Activated CD4-positive, alpha-beta T cell treated with anti-CD3 and anti-CD28 coated beads, Interleukin-2, amount 10 ng/mL, durations not matched to agents 7 days and 5 days (primary cell): ENCODE results near the gene RDH5. TPM values are rescaled to one million over a fixed set of nuclear protein-coding genes. Genes with fewer than 3 reads are reported as not detected.

Experiments used
- CTCF ChIA-PET: fragments of 350-600 bp; sonication (Branson Sonifier 250); formaldehyde crosslinking; loops from one replicate; lab custom pipeline; 2021; ENCODE audit warnings: antibody characterized with exemption; lab: Charles Lee
- POLR2A ChIA-PET: fragments of 350-600 bp; sonication (Branson Sonifier 250); formaldehyde crosslinking; loops from one replicate; lab custom pipeline; 2021; ENCODE audit warnings: antibody characterized with exemption; lab: Charles Lee
- DNase-seq: peaks from one replicate; pipeline ENCODE4 v3.0.0-alpha.2; 2020
- H3K27ac Mint-ChIP-seq: one replicate; pipeline ENCODE4 v1.8.0; 2021; ENCODE audit warnings: mild to moderate bottlenecking, moderate library complexity, mixed read lengths
- H3K27me3 Mint-ChIP-seq: one replicate; pipeline ENCODE4 v1.8.0; 2021; ENCODE audit warnings: mixed read lengths
- H3K36me3 Mint-ChIP-seq: one replicate; pipeline ENCODE4 v1.8.0; 2021; ENCODE audit warnings: low read depth, mixed read lengths
- H3K4me1 Mint-ChIP-seq: one replicate; pipeline ENCODE4 v1.8.0; 2021; ENCODE audit warnings: mixed read lengths
- H3K4me3 Mint-ChIP-seq: one replicate; pipeline ENCODE4 v1.8.0; 2021; ENCODE audit warnings: mild to moderate bottlenecking, moderate library complexity, mixed read lengths
- H3K9me3 Mint-ChIP-seq: one replicate; pipeline ENCODE4 v1.8.0; 2021; ENCODE audit warnings: mixed read lengths
- total RNA-seq, 2 experiments: library from RNA; stranded (reverse); gene quantifications; one replicate each; pipeline ENCODE4 v1.2.3, GENCODE V29; 2021

The RDH5 gene
- total RNA-seq, 2 experiments from 2014 or later, result 23.3 to 25.8 TPM

GRCh38 chr12:55686366-55687010, 33.7 kb upstream of the RDH5 start:
- H3K36me3 Mint-ChIP-seq, result no peaks in the 10 kb centered on the region
- no peak overlapping the region for H3K4me3 Mint-ChIP-seq
- H3K27ac Mint-ChIP-seq, result no peak overlapping the region
- no peaks in the 10 kb centered on the region for H3K4me1 Mint-ChIP-seq
- ChIA-PET POLR2A (no interaction called here), CTCF (no interaction called here)
- H3K9me3 Mint-ChIP-seq, result no peaks in the 10 kb centered on the region
- H3K27me3 Mint-ChIP-seq, result peaks cover 9% of the 10 kb centered on the region
- no peak for DNase-seq

- no peak for DNase-seq
- H3K4me3 Mint-ChIP-seq, result no peak overlapping the region
These were observed 32.4 kb upstream of the RDH5 start for GRCh38 chr12:55687746-55688145.

GRCh38 chr12:55688716-55689655, 31.2 kb upstream of the RDH5 start:
- ChIA-PET CTCF (interaction anchor here (1.1 to 1.5 kb wide), 2 partner anchors 17 to 45 kb away, joined by 3 read pairs; no protein-coding TSS in a partner anchor), POLR2A (no interaction called here)
- no peaks in the 10 kb centered on the region for H3K9me3 Mint-ChIP-seq
- no peak for DNase-seq
- no peaks in the 10 kb centered on the region for H3K36me3 Mint-ChIP-seq
- H3K4me1 Mint-ChIP-seq, result no peaks in the 10 kb centered on the region
- H3K4me3 Mint-ChIP-seq, result no peak overlapping the region
- no peaks in the 10 kb centered on the region for H3K27me3 Mint-ChIP-seq
- H3K27ac Mint-ChIP-seq, result no peak overlapping the region

More at GRCh38 chr12:55687746-55688145, 32.4 kb upstream of the RDH5 start:
- Mint-ChIP-seq H3K27me3 (peaks cover 3% of the 10 kb centered on the region), H3K36me3 (no peaks in the 10 kb centered on the region), H3K4me1 (no peaks in the 10 kb centered on the region), H3K9me3 (no peaks in the 10 kb centered on the region), H3K27ac (no peak overlapping the region)
- POLR2A ChIA-PET, result no interaction called here
- CTCF ChIA-PET, result interaction anchor here (1.5 kb wide), 1 partner anchor 18 kb away, joined by 3 read pairs; no protein-coding TSS in a partner anchor

GRCh38 chr12:55692631-55693322, 27.4 kb upstream of the RDH5 start:
- Mint-ChIP-seq H3K27ac (no peak overlapping the region), H3K4me3 (no peak overlapping the region), H3K4me1 (no peaks in the 10 kb centered on the region), H3K36me3 (no peaks in the 10 kb centered on the region), H3K9me3 (no peaks in the 10 kb centered on the region), H3K27me3 (no peaks in the 10 kb centered on the region)
- DNase-seq, result no peak
- POLR2A ChIA-PET, result no interaction called here
- CTCF ChIA-PET, result no interaction called here

GRCh38 chr12:55693323-55694187, 26.6 kb upstream of the RDH5 start:
- ChIA-PET CTCF (no interaction called here), POLR2A (no interaction called here)
- no peak for DNase-seq
- H3K4me3 Mint-ChIP-seq, result no peak overlapping the region
- no peaks in the 10 kb centered on the region for H3K36me3 Mint-ChIP-seq
- H3K27me3 Mint-ChIP-seq, result no peaks in the 10 kb centered on the region
- H3K27ac Mint-ChIP-seq, result no peak overlapping the region
- no peaks in the 10 kb centered on the region for H3K4me1 Mint-ChIP-seq
- H3K9me3 Mint-ChIP-seq, result no peaks in the 10 kb centered on the region

- POLR2A ChIA-PET, result no interaction called here
- CTCF ChIA-PET, result no interaction called here
These were observed 26.0 kb upstream of the RDH5 start for GRCh38 chr12:55694188-55694515.

GRCh38 chr12:55694651-55695050, 25.5 kb upstream of the RDH5 start:
- H3K36me3 Mint-ChIP-seq, result no peaks in the 10 kb centered on the region
- H3K4me1 Mint-ChIP-seq, result no peaks in the 10 kb centered on the region
- H3K27ac Mint-ChIP-seq, result no peak overlapping the region
- DNase-seq, result no peak
- H3K4me3 Mint-ChIP-seq, result no peak overlapping the region
- POLR2A ChIA-PET, result no interaction called here
- CTCF ChIA-PET, result no interaction called here
- no peaks in the 10 kb centered on the region for H3K27me3 Mint-ChIP-seq
- H3K9me3 Mint-ChIP-seq, result no peaks in the 10 kb centered on the region

More at GRCh38 chr12:55694188-55694515, 26.0 kb upstream of the RDH5 start:
- H3K27ac Mint-ChIP-seq, result no peak overlapping the region
- H3K4me1 Mint-ChIP-seq, result no peaks in the 10 kb centered on the region
- no peaks in the 10 kb centered on the region for H3K36me3 Mint-ChIP-seq
- no peaks in the 10 kb centered on the region for H3K27me3 Mint-ChIP-seq
- H3K4me3 Mint-ChIP-seq, result no peak overlapping the region
- no peaks in the 10 kb centered on the region for H3K9me3 Mint-ChIP-seq
- DNase-seq, result no peak

GRCh38 chr12:55695349-55695748, 24.8 kb upstream of the RDH5 start:
- H3K9me3 Mint-ChIP-seq, result no peaks in the 10 kb centered on the region
- no peaks in the 10 kb centered on the region for H3K4me1 Mint-ChIP-seq
- no peaks in the 10 kb centered on the region for H3K36me3 Mint-ChIP-seq
- ChIA-PET CTCF (interaction anchor here (0.5 to 1.1 kb wide), 2 partner anchors 17 to 1242 kb away, joined by 3 read pairs; no protein-coding TSS in a partner anchor), POLR2A (no interaction called here)
- no peaks in the 10 kb centered on the region for H3K27me3 Mint-ChIP-seq
- no peak overlapping the region for H3K27ac Mint-ChIP-seq
- no peak for DNase-seq
- no peak overlapping the region for H3K4me3 Mint-ChIP-seq

GRCh38 chr12:55696141-55696540, 24.1 kb upstream of the RDH5 start:
- no peak overlapping the region for H3K4me3 Mint-ChIP-seq
- no peaks in the 10 kb centered on the region for H3K36me3 Mint-ChIP-seq
- H3K27me3 Mint-ChIP-seq, result no peaks in the 10 kb centered on the region
- H3K27ac Mint-ChIP-seq, result no peak overlapping the region
- POLR2A ChIA-PET, result no interaction called here
- no peaks in the 10 kb centered on the region for H3K9me3 Mint-ChIP-seq
- H3K4me1 Mint-ChIP-seq, result no peaks in the 10 kb centered on the region
- CTCF ChIA-PET, result interaction anchor here (1.1 kb wide), 1 partner anchor 18 kb away, joined by 3 read pairs; no protein-coding TSS in a partner anchor
- DNase-seq, result no peak

GRCh38 chr12:55696796-55697462, 23.3 kb upstream of the RDH5 start:
- Mint-ChIP-seq H3K36me3 (no peaks in the 10 kb centered on the region), H3K4me1 (no peaks in the 10 kb centered on the region), H3K9me3 (no peaks in the 10 kb centered on the region), H3K27ac (no peak overlapping the region), H3K27me3 (no peaks in the 10 kb centered on the region), H3K4me3 (no peak overlapping the region)
- ChIA-PET CTCF (no interaction called here), POLR2A (no interaction called here)
- DNase-seq, result no peak

- no peak overlapping the region for H3K4me3 Mint-ChIP-seq
- no peaks in the 10 kb centered on the region for H3K27me3 Mint-ChIP-seq
- no peak for DNase-seq
- no peaks in the 10 kb centered on the region for H3K36me3 Mint-ChIP-seq
- H3K9me3 Mint-ChIP-seq, result no peaks in the 10 kb centered on the region
- no peak overlapping the region for H3K27ac Mint-ChIP-seq
- no peaks in the 10 kb centered on the region for H3K4me1 Mint-ChIP-seq
- ChIA-PET CTCF (no interaction called here), POLR2A (no interaction called here)
These were observed 22.5 kb upstream of the RDH5 start for GRCh38 chr12:55697686-55698085.
